HepG2 (cell line): ENCODE measurements around the gene RNU6-1.

Experiments
- CHD2 ChIP-seq: IDR thresholded peaks from 2 replicates; pipeline ENCODE4 v1.6.1; 2011; ENCODE audit warnings: low read depth, low read length, improper control_type of control experiment
- DDIT3 ChIP-seq: sonication (generic); formaldehyde crosslinking; IDR thresholded peaks from 2 replicates; pipeline ENCODE4 v1.4.0; 2020; ENCODE audit warnings: mild to moderate bottlenecking, missing genetic modification reagents
- HBP1 ChIP-seq: IDR thresholded peaks from 2 replicates; pipeline ENCODE4 v1.6.1; 2016; ENCODE audit warnings: low read depth, control low read depth
- HNF4G ChIP-seq, 2 experiments: sonication (generic) in 1 of 2; formaldehyde crosslinking in 1 of 2; IDR thresholded peaks; 2 replicates each; pipeline versions ENCODE4 v1.4.0 to v1.6.1; 2011 to 2020; ENCODE audit warnings: borderline replicate concordance in 2 of 2, low read depth in 2 of 2, mild to moderate bottlenecking in 2 of 2, low read length in 1 of 2, missing genetic modification reagents in 1 of 2, moderate library complexity in 1 of 2
- MXD4 ChIP-seq: IDR thresholded peaks from 2 replicates; pipeline ENCODE4 v1.6.1; 2016; ENCODE audit warnings: mild to moderate bottlenecking, missing biosample characterization, missing genetic modification reagents
- RFX1 ChIP-seq: fragments of 450-650 bp; IDR thresholded peaks from 2 replicates; pipeline ENCODE4 v1.6.1; 2017
- ZNF615 ChIP-seq: sonication (generic); formaldehyde crosslinking; IDR thresholded peaks from 2 replicates; pipeline ENCODE4 v1.5.0; 2020; ENCODE audit warnings: mild to moderate bottlenecking, missing genetic modification reagents, borderline replicate concordance

DNA sequence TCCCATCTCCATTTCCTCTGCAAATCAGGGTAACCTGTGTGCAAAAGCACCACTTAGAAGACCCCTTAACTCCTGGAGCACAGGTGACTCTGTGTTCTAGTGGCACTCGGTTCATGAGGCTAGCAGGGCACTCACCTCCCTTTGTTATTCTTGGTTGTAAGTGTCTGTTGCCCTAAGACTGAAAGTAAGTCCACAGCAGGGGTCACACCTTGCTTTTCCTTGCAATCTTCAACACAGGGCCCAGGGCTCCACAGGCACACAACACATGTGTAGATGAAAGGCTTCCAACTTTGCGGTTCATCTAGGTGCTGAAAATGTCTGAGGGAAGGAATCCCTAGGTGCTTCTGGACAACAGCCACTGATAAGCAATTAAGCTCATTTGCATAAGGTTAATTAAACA is 2.9 kb downstream of the RNU6-1 start:
- TF ChIP-seq HNF4G (IDR thresholded peaks at IDR 0.05; ENCODE audit: borderline replicate concordance, low read depth, low read length) (no peak), HNF4G (CRISPR knock-in tag; IDR thresholded peaks at IDR 0.05; ENCODE audit: borderline replicate concordance, low read depth) (no peak), ZNF615 (no peak), CHD2 (no peak), RFX1 (no peak), MXD4 (CRISPR knock-in tag) (no peak), HBP1 (CRISPR knock-in tag) (no peak), DDIT3 (CRISPR knock-in tag) (no peak)
